Right atrium auricular region (tissue), 2 donors: ENCODE data around the gene CPNE7. TPM values are rescaled to one million over a fixed set of nuclear protein-coding genes. Genes with fewer than 3 reads are reported as not detected.
"Not testable (repeated sequence)": the region's sequence is repeated elsewhere in the genome, so short reads cannot be mapped to it uniquely, and the experiment has no call there.

ENCODE experiments used
- DNase-seq: peaks from one replicate; pipeline ENCODE4 v3.0.0-alpha.2; 2019; ENCODE audit warnings: low spot score
- H3K27ac ChIP-seq, 2 donors: fragments of 200-600 bp; sonication (generic); 1 replicate in 1 of 2; 2 replicates in 1 of 2; pipeline ENCODE4 v1.5.1; 2016 to 2019
- H3K27me3 ChIP-seq, 2 donors: fragments of 200-600 bp; sonication (generic); one replicate each; pipeline versions ENCODE4 v1.5.1 to v1.6.0; 2017 to 2019
- H3K36me3 ChIP-seq: fragments of 200-600 bp; sonication (generic); one replicate; pipeline ENCODE4 v1.5.1; 2016
- H3K4me1 ChIP-seq, 2 donors: fragments of 200-600 bp; sonication (generic); one replicate each; pipeline versions ENCODE4 v1.5.1 to v1.6.0; 2017 to 2019
- H3K4me3 ChIP-seq, 2 donors: fragments of 200-600 bp; sonication (generic); 1 replicate in 1 of 2; 2 replicates in 1 of 2; pipeline ENCODE4 v1.5.1; 2017 to 2019; ENCODE audit warnings: mild to moderate bottlenecking in 1 of 2, moderate library complexity in 1 of 2
- H3K9me3 ChIP-seq, 2 donors: fragments of 200-600 bp; sonication (generic); one replicate each; pipeline ENCODE4 v1.5.1; 2019
- total RNA-seq, 2 donors: library from RNA; depleted of rRNA; stranded (reverse); fragments of >200 nt; gene quantifications; one replicate each; pipeline ENCODE4 v1.1.0, GENCODE V29; 2016
- TF ChIP-seq, protein P1 (sequence below), 2 donors: fragments of 200-600 bp; sonication (generic); IDR thresholded peaks; one replicate each; pipeline ENCODE4 v1.5.1; 2019; ENCODE audit warnings: antibody characterized with exemption in 2 of 2

Gene CPNE7
- total RNA-seq, 2 donors from 2014 or later: not detected

DNA sequence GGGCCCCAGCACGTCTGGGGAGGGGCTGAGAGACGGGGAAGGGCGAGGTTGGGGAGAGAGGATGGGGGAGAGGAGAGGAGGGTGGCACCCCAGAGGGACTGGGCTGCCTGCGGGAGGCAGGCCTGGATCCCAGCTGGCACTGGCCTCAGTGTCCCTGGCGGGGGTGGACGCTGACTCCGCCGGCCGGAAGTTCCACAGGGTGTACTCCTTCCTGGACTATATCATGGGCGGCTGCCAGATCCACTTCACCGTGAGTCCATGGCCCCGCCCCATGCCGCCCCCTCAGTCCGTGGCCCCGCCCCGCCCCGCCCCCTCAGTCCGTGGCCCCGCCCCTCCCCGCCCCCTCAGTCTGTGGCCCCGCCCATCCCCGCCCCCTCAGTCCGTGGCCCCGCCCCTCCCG lies 11.3 kb downstream of the CPNE7 start:
- Histone ChIP-seq H3K27ac (no peak overlapping the region), H3K36me3 (no peaks in the 10 kb centered on the region)
- no peak for DNase-seq

DNA sequence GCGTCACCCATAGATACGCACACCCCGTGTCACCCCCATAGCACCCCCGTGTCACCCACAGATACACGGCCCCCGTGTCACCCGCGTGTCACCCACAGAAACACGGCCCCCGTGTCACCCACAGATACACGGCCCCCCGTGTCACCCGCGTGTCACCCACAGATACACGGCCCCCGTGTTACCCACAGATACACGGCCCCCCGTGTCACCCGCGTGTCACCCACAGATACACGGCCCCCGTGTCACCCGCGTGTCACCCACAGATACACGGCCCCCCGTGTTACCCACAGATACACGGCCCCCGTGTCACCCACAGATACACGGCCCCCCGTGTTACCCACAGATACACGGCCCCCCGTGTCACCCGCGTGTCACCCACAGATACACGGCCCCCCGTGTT lies 12.1 kb downstream of the CPNE7 start:
- DNase-seq, H3K4me1 ChIP-seq, H3K36me3 ChIP-seq: not testable (repeated sequence)

More for the DNA sequence above, 11.3 kb downstream of the CPNE7 start:
- Histone ChIP-seq H3K4me3 (no peak overlapping the region), H3K27me3 (no peaks in the 10 kb centered on the region), H3K9me3 (no peaks in the 10 kb centered on the region), H3K4me1 (peaks cover 0 to 5% of the 10 kb centered on the region in 2 donors)
- TF ChIP-seq, protein P1, sequence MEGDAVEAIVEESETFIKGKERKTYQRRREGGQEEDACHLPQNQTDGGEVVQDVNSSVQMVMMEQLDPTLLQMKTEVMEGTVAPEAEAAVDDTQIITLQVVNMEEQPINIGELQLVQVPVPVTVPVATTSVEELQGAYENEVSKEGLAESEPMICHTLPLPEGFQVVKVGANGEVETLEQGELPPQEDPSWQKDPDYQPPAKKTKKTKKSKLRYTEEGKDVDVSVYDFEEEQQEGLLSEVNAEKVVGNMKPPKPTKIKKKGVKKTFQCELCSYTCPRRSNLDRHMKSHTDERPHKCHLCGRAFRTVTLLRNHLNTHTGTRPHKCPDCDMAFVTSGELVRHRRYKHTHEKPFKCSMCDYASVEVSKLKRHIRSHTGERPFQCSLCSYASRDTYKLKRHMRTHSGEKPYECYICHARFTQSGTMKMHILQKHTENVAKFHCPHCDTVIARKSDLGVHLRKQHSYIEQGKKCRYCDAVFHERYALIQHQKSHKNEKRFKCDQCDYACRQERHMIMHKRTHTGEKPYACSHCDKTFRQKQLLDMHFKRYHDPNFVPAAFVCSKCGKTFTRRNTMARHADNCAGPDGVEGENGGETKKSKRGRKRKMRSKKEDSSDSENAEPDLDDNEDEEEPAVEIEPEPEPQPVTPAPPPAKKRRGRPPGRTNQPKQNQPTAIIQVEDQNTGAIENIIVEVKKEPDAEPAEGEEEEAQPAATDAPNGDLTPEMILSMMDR (IDR thresholded peaks at IDR 0.05): no peak

DNA sequence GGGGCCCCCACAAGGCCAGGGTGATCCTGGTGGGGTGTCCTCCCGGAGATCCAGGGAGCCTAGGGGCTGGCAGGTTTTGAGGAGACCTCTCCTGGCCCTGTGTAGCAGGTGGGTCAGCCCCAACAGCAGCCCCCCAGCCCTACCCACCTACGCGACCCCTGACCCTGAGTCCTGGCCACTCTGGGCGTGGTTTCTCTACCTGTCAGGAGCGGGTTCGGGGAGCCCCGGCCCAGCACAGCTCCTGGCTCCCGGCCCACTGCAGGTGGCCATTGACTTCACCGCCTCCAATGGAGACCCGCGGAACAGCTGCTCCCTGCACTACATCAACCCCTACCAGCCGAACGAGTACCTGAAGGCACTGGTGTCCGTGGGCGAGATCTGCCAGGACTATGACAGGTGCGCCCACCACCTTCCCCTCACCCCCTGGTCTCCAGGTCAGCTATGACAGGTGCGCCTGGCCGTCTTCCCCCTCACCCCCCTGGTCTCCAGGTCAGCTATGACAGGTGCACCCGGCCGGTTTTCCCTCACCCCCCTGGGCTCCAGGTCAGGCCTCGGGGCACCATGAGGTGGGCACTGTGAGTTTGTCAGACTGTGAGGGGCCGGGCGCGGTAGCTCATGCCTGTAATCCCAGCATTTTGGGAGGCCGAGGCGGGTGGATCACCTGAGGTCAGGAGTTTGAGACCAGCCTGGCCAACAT lies 13.0 kb downstream of the CPNE7 start:
- Histone ChIP-seq H3K27ac (no peak overlapping the region), H3K27me3 (no peaks in the 10 kb centered on the region), H3K36me3 (no peaks in the 10 kb centered on the region), H3K9me3 (no peaks in the 10 kb centered on the region), H3K4me1 (no peaks in the 10 kb centered on the region), H3K4me3 (no peak overlapping the region)
- DNase-seq: no peak
- TF ChIP-seq, protein P1 (IDR thresholded peaks at IDR 0.05): no peak

More for the DNA sequence above, 12.1 kb downstream of the CPNE7 start:
- not testable (repeated sequence) for H3K27ac ChIP-seq, H3K9me3 ChIP-seq, H3K27me3 ChIP-seq, H3K4me3 ChIP-seq

DNA sequence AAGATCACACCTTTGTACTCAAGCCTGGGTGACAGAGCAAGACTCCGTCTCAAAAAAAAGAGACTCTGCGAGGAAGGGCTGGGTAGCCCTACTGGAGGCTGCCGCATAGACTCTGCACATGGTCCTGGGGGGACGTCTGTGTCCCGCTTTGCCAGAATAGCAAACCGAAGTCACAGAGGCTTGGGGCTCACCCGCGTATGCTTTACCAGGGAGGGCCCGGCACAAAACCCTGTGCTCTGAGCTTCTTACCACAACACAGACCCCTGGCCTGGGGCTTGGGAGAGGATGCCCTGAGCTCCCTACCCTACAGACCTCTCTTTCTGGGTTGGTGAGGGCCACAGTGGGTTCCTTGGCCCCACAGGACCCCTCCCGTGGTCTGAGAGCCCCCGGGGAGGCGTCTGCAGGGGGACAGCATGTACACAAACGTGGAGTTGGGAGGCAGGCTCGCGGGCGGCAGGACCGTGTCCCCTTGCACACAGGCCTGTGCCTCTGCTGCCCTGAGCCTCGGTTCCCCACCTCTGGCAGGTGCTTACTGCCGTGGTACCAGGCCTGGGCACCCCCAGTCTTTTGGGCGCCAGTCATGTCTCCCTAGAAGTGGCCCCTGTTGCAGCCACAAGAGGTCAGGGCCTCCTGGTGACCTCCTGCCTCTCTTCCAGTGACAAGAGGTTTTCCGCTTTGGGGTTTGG lies 13.8 kb downstream of the CPNE7 start:
- Histone ChIP-seq H3K27me3 (no peaks in the 10 kb centered on the region), H3K4me1 (no peaks in the 10 kb centered on the region), H3K4me3 (no peak overlapping the region), H3K36me3 (no peaks in the 10 kb centered on the region), H3K27ac (no peak overlapping the region), H3K9me3 (no peaks in the 10 kb centered on the region)
- no peak for DNase-seq
- TF ChIP-seq, protein P1 (IDR thresholded peaks at IDR 0.05): no peak

DNA sequence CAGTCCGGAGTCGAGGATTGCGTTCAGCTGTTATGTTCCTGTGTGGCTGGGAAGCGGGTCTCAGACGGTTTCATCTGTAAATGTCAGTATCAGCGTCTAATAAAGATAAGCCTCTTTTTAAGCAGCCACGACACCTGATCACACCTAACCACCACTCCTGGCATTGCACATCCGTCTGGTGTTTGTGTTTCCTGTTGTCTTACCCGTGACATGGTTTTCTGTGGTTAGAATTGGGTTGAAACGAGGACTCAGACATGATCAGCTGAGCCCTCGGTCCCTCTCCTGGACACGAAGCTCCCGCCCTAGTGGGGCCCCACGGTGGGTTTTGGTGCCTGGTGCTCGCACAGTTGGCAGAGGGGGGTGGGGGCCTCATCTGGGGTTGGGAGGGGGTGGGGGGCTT lies 18.3 kb downstream of the CPNE7 start:
- no peak for DNase-seq
- Histone ChIP-seq H3K4me1 (no peaks in the 10 kb centered on the region), H3K9me3 (no peaks in the 10 kb centered on the region), H3K27me3 (no peaks in the 10 kb centered on the region), H3K4me3 (no peak overlapping the region), H3K36me3 (no peaks in the 10 kb centered on the region), H3K27ac (no peak overlapping the region)
- TF ChIP-seq, protein P1 (IDR thresholded peaks at IDR 0.05): no peak

DNA sequence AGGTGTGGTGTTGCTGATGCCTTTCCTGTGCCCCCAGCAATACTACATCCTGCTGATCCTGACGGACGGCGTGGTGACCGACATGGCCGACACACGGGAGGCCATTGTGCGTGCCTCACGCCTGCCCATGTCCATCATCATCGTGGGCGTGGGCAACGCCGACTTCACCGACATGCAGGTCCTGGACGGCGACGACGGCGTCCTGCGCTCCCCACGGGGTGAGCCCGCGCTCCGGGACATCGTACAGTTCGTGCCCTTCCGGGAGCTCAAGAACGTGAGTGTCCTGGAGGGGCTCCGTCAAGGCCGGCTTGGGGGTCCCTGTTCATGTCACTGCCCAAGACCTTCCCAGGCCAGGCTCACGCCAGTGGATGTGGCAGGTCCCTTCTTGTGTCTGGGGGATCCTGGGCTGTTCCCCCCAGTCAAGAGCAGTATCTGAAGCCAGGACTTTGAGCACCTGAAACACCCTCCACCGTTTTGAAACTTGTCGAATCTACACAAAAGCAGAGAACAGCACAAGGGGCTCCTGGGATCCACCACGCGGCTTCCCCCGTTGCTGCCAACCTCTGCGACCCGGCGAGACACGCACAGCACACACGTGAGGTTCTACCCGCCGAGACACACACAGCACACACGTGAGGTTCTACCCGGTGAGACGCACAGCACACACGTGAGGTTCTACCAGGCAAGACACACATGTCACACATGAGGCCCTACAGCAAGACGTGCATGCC lies 19.9 kb downstream of the CPNE7 start:
- H3K27ac ChIP-seq: no peak overlapping the region
- H3K4me3 ChIP-seq: no peak overlapping the region
- no peaks in the 10 kb centered on the region for H3K27me3 ChIP-seq
- TF ChIP-seq, protein P1 (IDR thresholded peaks at IDR 0.05): no peak
- DNase-seq: no peak
- H3K36me3 ChIP-seq: no peaks in the 10 kb centered on the region
- no peaks in the 10 kb centered on the region for H3K9me3 ChIP-seq
- no peaks in the 10 kb centered on the region for H3K4me1 ChIP-seq
